ENCODE measurements around the gene BCAR3.

- TF ChIP-seq CTCF (IDR thresholded peaks at IDR 0.05; ENCODE audit: insufficient read depth, low read length, poor library complexity, severe bottlenecking), result no peak
- no peak for TF ChIP-seq EZH2phosphoT487 (conservative IDR thresholded peaks at IDR 0.05; ENCODE audit: low read length)
These were observed 12.3 kb downstream of the BCAR3 start for GRCh38 chr1:93669369-93669768.

Data from SU-DHL-6 (cell line).